Natural killer cell treated with Interleukin-12 subunit alpha and Interleukin-12 subunit beta and Interleukin-15 and Interleukin-18, amount 100 ng/mL, for 72 hours (primary cell): ENCODE measurements around the gene DIO3. TPM values are rescaled to one million over a fixed set of nuclear protein-coding genes. Genes with fewer than 3 reads are reported as not detected.
A peak's percentile ranks its signal among the peaks of the same experiment; 100 is the strongest.

Source experiments
- ATAC-seq, 2 donors: fragments of 150-1000 bp; cut with Tn5 transposase in 1 of 2; sonication (Bioruptor Pico), chemical (Tn5 transposase) in 1 of 2; 2 replicates each; pipeline ENCODE4 v1.10.0; 2021
- DNase-seq: peaks from one replicate; pipeline ENCODE4 v3.0.0; 2022; ENCODE audit warnings: low spot score
- H3K27ac Mint-ChIP-seq, 2 donors: 1 replicate in 1 of 2; 2 replicates in 1 of 2; pipeline ENCODE4 v1.8.0; 2022; ENCODE audit warnings: mixed read lengths in 2 of 2, mild to moderate bottlenecking in 1 of 2, moderate library complexity in 1 of 2
- H3K27me3 Mint-ChIP-seq, 2 donors: 1 replicate in 1 of 2; 2 replicates in 1 of 2; pipeline ENCODE4 v1.8.0; 2022; ENCODE audit warnings: mixed read lengths in 2 of 2
- H3K36me3 Mint-ChIP-seq: one replicate; pipeline ENCODE4 v1.8.0; 2022; ENCODE audit warnings: mixed read lengths
- H3K4me1 Mint-ChIP-seq, 2 donors: 1 replicate in 1 of 2; 2 replicates in 1 of 2; pipeline ENCODE4 v1.8.0; 2022; ENCODE audit warnings: low read depth in 2 of 2, mixed read lengths in 2 of 2, mild to moderate bottlenecking in 1 of 2
- H3K4me3 Mint-ChIP-seq: one replicate; pipeline ENCODE4 v1.8.0; 2022; ENCODE audit warnings: mixed read lengths
- H3K9me3 Mint-ChIP-seq: 2 replicates; pipeline ENCODE4 v1.8.0; 2022; ENCODE audit warnings: mixed read lengths
- total RNA-seq, 2 donors: library from RNA; stranded (reverse); gene quantifications; one replicate each; pipeline ENCODE4 v1.2.3, GENCODE V29; 2022

The DIO3 gene
- total RNA-seq, 2 donors from 2014 or later = not detected

GRCh38 chr14:101557811-101558738 is 3.2 kb upstream of the DIO3 start:
- ATAC-seq (no peak), DNase-seq (peak; percentile 58)
- Mint-ChIP-seq H3K9me3 (no peaks in the 10 kb centered on the region), H3K4me3 (no peak overlapping the region), H3K4me1 (peaks cover 0 to 7% of the 10 kb centered on the region in 2 donors), H3K36me3 (no peaks in the 10 kb centered on the region), H3K27me3 (peaks cover 32 to 41% of the 10 kb centered on the region in 2 donors), H3K27ac (no peak overlapping the region)

- H3K36me3 Mint-ChIP-seq = no peaks in the 10 kb centered on the region
- peaks cover 0 to 7% of the 10 kb centered on the region in 2 donors for H3K4me1 Mint-ChIP-seq
- no peak for DNase-seq
- peaks cover 31 to 44% of the 10 kb centered on the region in 2 donors for H3K27me3 Mint-ChIP-seq
- H3K4me3 Mint-ChIP-seq = no peak overlapping the region
- no peak for ATAC-seq
- no peaks in the 10 kb centered on the region for H3K9me3 Mint-ChIP-seq
- H3K27ac Mint-ChIP-seq = no peak overlapping the region
Measured at GRCh38 chr14:101558739-101559240, 2.5 kb upstream of the DIO3 start.

GRCh38 chr14:101559250-101559623 is 2.1 kb upstream of the DIO3 start:
- H3K27me3 Mint-ChIP-seq = peaks cover 31 to 44% of the 10 kb centered on the region in 2 donors
- H3K4me1 Mint-ChIP-seq = peaks cover 0 to 7% of the 10 kb centered on the region in 2 donors
- no peaks in the 10 kb centered on the region for H3K36me3 Mint-ChIP-seq
- H3K4me3 Mint-ChIP-seq = no peak overlapping the region
- H3K9me3 Mint-ChIP-seq = no peaks in the 10 kb centered on the region
- H3K27ac Mint-ChIP-seq = no peak overlapping the region
- DNase-seq (no peak), ATAC-seq (no peak)

GRCh38 chr14:101559624-101560533 is 1.4 kb upstream of the DIO3 start:
- Mint-ChIP-seq H3K36me3 (no peaks in the 10 kb centered on the region), H3K4me3 (no peak overlapping the region), H3K27ac (no peak overlapping the region), H3K9me3 (no peaks in the 10 kb centered on the region), H3K27me3 (peaks cover 32 to 44% of the 10 kb centered on the region in 2 donors), H3K4me1 (peaks cover 0 to 7% of the 10 kb centered on the region in 2 donors)
- no peak for ATAC-seq
- DNase-seq = peak; percentile 54

- Mint-ChIP-seq H3K27ac (no peak overlapping the region), H3K9me3 (no peaks in the 10 kb centered on the region), H3K4me1 (peaks cover 2 to 4% of the 10 kb centered on the region in 2 donors), H3K27me3 (peaks cover 33 to 46% of the 10 kb centered on the region in 2 donors), H3K36me3 (no peaks in the 10 kb centered on the region), H3K4me3 (no peak overlapping the region)
- no peak for ATAC-seq
- peak; percentile 45 for DNase-seq
Measured at GRCh38 chr14:101560534-101561113, 671 bp upstream of the DIO3 start.

GRCh38 chr14:101561897-101562490 is 699 bp downstream of the DIO3 start:
- no peak overlapping the region for H3K27ac Mint-ChIP-seq
- ATAC-seq (no peak), DNase-seq (peak; percentile 51)
- H3K4me1 Mint-ChIP-seq = peaks cover 0 to 4% of the 10 kb centered on the region in 2 donors
- H3K36me3 Mint-ChIP-seq = no peaks in the 10 kb centered on the region
- no peak overlapping the region for H3K4me3 Mint-ChIP-seq
- peaks cover 42 to 49% of the 10 kb centered on the region in 2 donors for H3K27me3 Mint-ChIP-seq
- H3K9me3 Mint-ChIP-seq = no peaks in the 10 kb centered on the region

GRCh38 chr14:101562659-101563351 is 1.5 kb downstream of the DIO3 start:
- no peak overlapping the region for H3K27ac Mint-ChIP-seq
- peaks cover 0 to 4% of the 10 kb centered on the region in 2 donors for H3K4me1 Mint-ChIP-seq

GRCh38 chr14:101563352-101563653 is 2.0 kb downstream of the DIO3 start:
- ATAC-seq (no peak), DNase-seq (peak; percentile 40)
- Mint-ChIP-seq H3K27me3 (peaks cover 45 to 47% of the 10 kb centered on the region in 2 donors), H3K9me3 (no peaks in the 10 kb centered on the region), H3K36me3 (no peaks in the 10 kb centered on the region), H3K4me3 (no peak overlapping the region), H3K4me1 (peaks cover 0 to 4% of the 10 kb centered on the region in 2 donors), H3K27ac (no peak overlapping the region)

More at GRCh38 chr14:101562659-101563351, 1.5 kb downstream of the DIO3 start:
- DNase-seq (peak; percentile 51), ATAC-seq (no peak)
- no peaks in the 10 kb centered on the region for H3K9me3 Mint-ChIP-seq
- H3K4me3 Mint-ChIP-seq = no peak overlapping the region
- H3K36me3 Mint-ChIP-seq = no peaks in the 10 kb centered on the region
- H3K27me3 Mint-ChIP-seq = peaks cover 43 to 44% of the 10 kb centered on the region in 2 donors

GRCh38 chr14:101563654-101564443 is 2.6 kb downstream of the DIO3 start:
- no peak overlapping the region for H3K4me3 Mint-ChIP-seq
- peaks cover 41 to 49% of the 10 kb centered on the region in 2 donors for H3K27me3 Mint-ChIP-seq
- H3K9me3 Mint-ChIP-seq = no peaks in the 10 kb centered on the region
- H3K36me3 Mint-ChIP-seq = no peaks in the 10 kb centered on the region
- ATAC-seq (no peak), DNase-seq (no peak)
- H3K4me1 Mint-ChIP-seq = peaks cover 0 to 4% of the 10 kb centered on the region in 2 donors
- H3K27ac Mint-ChIP-seq = no peak overlapping the region

GRCh38 chr14:101564444-101564776 is 3.1 kb downstream of the DIO3 start:
- Mint-ChIP-seq H3K27ac (no peak overlapping the region), H3K9me3 (no peaks in the 10 kb centered on the region), H3K4me1 (peaks cover 0 to 4% of the 10 kb centered on the region in 2 donors), H3K4me3 (no peak overlapping the region), H3K27me3 (peaks cover 43 to 55% of the 10 kb centered on the region in 2 donors), H3K36me3 (no peaks in the 10 kb centered on the region)
- ATAC-seq (no peak), DNase-seq (no peak)

GRCh38 chr14:101564819-101565698 is 3.8 kb downstream of the DIO3 start:
- ATAC-seq (no peak), DNase-seq (peak; percentile 45)
- H3K27ac Mint-ChIP-seq = no peak overlapping the region
- H3K4me1 Mint-ChIP-seq = peaks cover 0 to 4% of the 10 kb centered on the region in 2 donors
- H3K36me3 Mint-ChIP-seq = no peaks in the 10 kb centered on the region
- H3K27me3 Mint-ChIP-seq = peaks cover 43 to 56% of the 10 kb centered on the region in 2 donors
- no peak overlapping the region for H3K4me3 Mint-ChIP-seq
- H3K9me3 Mint-ChIP-seq = no peaks in the 10 kb centered on the region
